HEK293 (cell line): Measurements from ENCODE around the gene ADD2.

Source experiments
- CTCF ChIA-PET: fragments of 350-600 bp; formaldehyde crosslinking; extraction: SDS; loops from one replicate; lab custom pipeline; 2021; ENCODE audit warnings: antibody characterized with exemption; lab: Yijun Ruan, JAX
- POLR2A ChIA-PET: fragments of 300-600 bp; formaldehyde crosslinking; extraction: SDS; loops from one replicate; lab custom pipeline; 2020; ENCODE audit warnings: antibody characterized with exemption, inconsistent platforms; lab: Yijun Ruan, JAX
- H3K27ac ChIP-seq: fragments of 200-500 bp; sonication (Bioruptor generic); 2 replicates; pipeline ENCODE4 v1.5.1; 2014; ENCODE audit warnings: low read depth, low read length, control low read depth, inconsistent platforms; ENCODE audit errors: extremely low read depth
- H3K36me3 ChIP-seq, 2 experiments: fragments of 200-500 bp in 1 of 2; sonication (Bioruptor generic) in 1 of 2; 1 replicate in 1 of 2; 2 replicates in 1 of 2; pipeline ENCODE4 v1.5.1; 2014 to 2017; ENCODE audit warnings: inconsistent platforms in 2 of 2, low read length in 2 of 2; ENCODE audit not compliant: control insufficient read depth in 2 of 2, insufficient read depth in 1 of 2
- H3K4me1 ChIP-seq: fragments of 200-500 bp; sonication (Bioruptor generic); 2 replicates; pipeline ENCODE4 v1.5.1; 2014; ENCODE audit warnings: mild to moderate bottlenecking, low read length, inconsistent platforms; ENCODE audit not compliant: control insufficient read depth, insufficient read depth
- H3K4me3 ChIP-seq: 2 replicates; pipeline ENCODE4 v1.5.1; 2011; ENCODE audit warnings: low read depth, mild to moderate bottlenecking, control low read depth, low read length, moderate library complexity
- H3K9me3 ChIP-seq: fragments of 200-500 bp; sonication (Bioruptor generic); 2 replicates; pipeline ENCODE4 v1.5.1; 2014; ENCODE audit warnings: low read depth, low read length, inconsistent platforms; ENCODE audit not compliant: control insufficient read depth, insufficient read depth
- GFI1B ChIP-seq: fragments of 450-650 bp; formaldehyde crosslinking; IDR thresholded peaks from 2 replicates; pipeline ENCODE4 v1.5.1; 2016; ENCODE audit warnings: missing biosample characterization, missing genetic modification characterization
- PRDM1 ChIP-seq: fragments of 450-650 bp; formaldehyde crosslinking; IDR thresholded peaks from 2 replicates; pipeline ENCODE4; 2016; ENCODE audit warnings: missing biosample characterization, missing genetic modification characterization
- REPIN1 ChIP-seq: fragments of 450-650 bp; formaldehyde crosslinking; IDR thresholded peaks from 2 replicates; pipeline ENCODE4 v1.5.1; 2017; ENCODE audit warnings: missing biosample characterization, missing genetic modification characterization, low read depth
- SP3 ChIP-seq: fragments of 450-650 bp; formaldehyde crosslinking; IDR thresholded peaks from 2 replicates; pipeline ENCODE4 v1.5.1; 2016; ENCODE audit warnings: missing biosample characterization, missing genetic modification characterization
- TCF7L2 ChIP-seq: IDR thresholded peaks from 2 replicates; pipeline ENCODE4 v1.6.1; 2011; ENCODE audit warnings: low read depth, mild to moderate bottlenecking, inconsistent platforms, low read length, moderate library complexity, borderline replicate concordance
- ZBTB17 ChIP-seq: fragments of 450-650 bp; formaldehyde crosslinking; IDR thresholded peaks from 2 replicates; pipeline ENCODE4 v1.5.1; 2016; ENCODE audit warnings: missing biosample characterization, missing genetic modification characterization
- ZBTB7A ChIP-seq: fragments of 450-650 bp; formaldehyde crosslinking; IDR thresholded peaks from 2 replicates; pipeline ENCODE4 v1.5.1; 2016; ENCODE audit warnings: low read depth, missing biosample characterization, missing genetic modification characterization
- ZNF2 ChIP-seq: fragments of 450-650 bp; formaldehyde crosslinking; IDR thresholded peaks from 2 replicates; pipeline ENCODE4 v1.5.1; 2016; ENCODE audit warnings: missing biosample characterization, missing genetic modification characterization
- ZNF473 ChIP-seq: fragments of 450-650 bp; formaldehyde crosslinking; IDR thresholded peaks from 2 replicates; pipeline ENCODE4 v1.5.1; 2017; ENCODE audit warnings: missing biosample characterization, missing genetic modification characterization
- ZNF501 ChIP-seq: fragments of 450-650 bp; formaldehyde crosslinking; IDR thresholded peaks from 2 replicates; pipeline ENCODE4 v1.5.1; 2016; ENCODE audit warnings: missing biosample characterization, missing genetic modification characterization
- ZNF529 ChIP-seq: fragments of 450-650 bp; formaldehyde crosslinking; IDR thresholded peaks from 2 replicates; pipeline ENCODE4 v1.5.1; 2017; ENCODE audit warnings: missing genetic modification characterization, missing biosample characterization; ENCODE audit not compliant: insufficient replicate concordance
- ZNF530 ChIP-seq: fragments of 450-650 bp; formaldehyde crosslinking; IDR thresholded peaks from 2 replicates; pipeline ENCODE4 v1.5.1; 2016; ENCODE audit warnings: low read depth, missing biosample characterization, missing genetic modification characterization
- ZNF549 ChIP-seq: fragments of 450-650 bp; IDR thresholded peaks from 2 replicates; pipeline ENCODE4 v1.5.1; 2018; ENCODE audit warnings: missing biosample characterization, missing genetic modification characterization, mild to moderate bottlenecking, inconsistent platforms, moderate library complexity
- ZNF558 ChIP-seq: fragments of 450-650 bp; formaldehyde crosslinking; IDR thresholded peaks from 2 replicates; pipeline ENCODE4 v1.5.1; 2016; ENCODE audit warnings: missing biosample characterization, missing genetic modification characterization
- ZNF610 ChIP-seq: fragments of 450-650 bp; formaldehyde crosslinking; IDR thresholded peaks from 2 replicates; pipeline ENCODE4 v1.5.1; 2016; ENCODE audit warnings: missing biosample characterization, missing genetic modification characterization, borderline replicate concordance
- ZNF621 ChIP-seq: fragments of 450-650 bp; formaldehyde crosslinking; IDR thresholded peaks from 2 replicates; pipeline ENCODE4 v1.5.1; 2017; ENCODE audit warnings: missing biosample characterization, missing genetic modification characterization
- ZNF658 ChIP-seq: fragments of 450-650 bp; formaldehyde crosslinking; IDR thresholded peaks from 2 replicates; pipeline ENCODE4; 2016; ENCODE audit warnings: missing biosample characterization, missing genetic modification characterization
- ZNF660 ChIP-seq: fragments of 450-650 bp; IDR thresholded peaks from 2 replicates; pipeline ENCODE4 v1.5.1; 2018; ENCODE audit warnings: missing biosample characterization, mild to moderate bottlenecking, missing genetic modification characterization
- ZNF677 ChIP-seq: fragments of 450-650 bp; IDR thresholded peaks from 2 replicates; pipeline ENCODE4 v1.5.0; 2018; ENCODE audit warnings: missing biosample characterization, mild to moderate bottlenecking, missing genetic modification characterization, moderate library complexity
- ZNF777 ChIP-seq: fragments of 450-650 bp; formaldehyde crosslinking; IDR thresholded peaks from 2 replicates; pipeline ENCODE4 v1.5.1; 2017; ENCODE audit warnings: missing biosample characterization, missing genetic modification characterization, borderline replicate concordance
- ZSCAN30 ChIP-seq: fragments of 450-650 bp; IDR thresholded peaks from 2 replicates; pipeline ENCODE4 v1.5.1; 2018; ENCODE audit warnings: missing biosample characterization, mild to moderate bottlenecking, missing genetic modification characterization, moderate library complexity
- TF ChIP-seq, protein P1 (sequence below): fragments of 450-650 bp; formaldehyde crosslinking; IDR thresholded peaks from 2 replicates; pipeline ENCODE4 v1.5.1; 2016; ENCODE audit warnings: missing biosample characterization, missing genetic modification characterization
- TF ChIP-seq, protein P2 (sequence below): fragments of 450-650 bp; formaldehyde crosslinking; IDR thresholded peaks from 2 replicates; pipeline ENCODE4 v1.5.1; 2016; ENCODE audit warnings: missing biosample characterization, missing genetic modification characterization
- TF ChIP-seq, protein P3 (sequence below): fragments of 450-650 bp; formaldehyde crosslinking; IDR thresholded peaks from 2 replicates; pipeline ENCODE4 v1.5.1; 2017; ENCODE audit warnings: missing biosample characterization, missing genetic modification characterization

ADD2 gene

DNA sequence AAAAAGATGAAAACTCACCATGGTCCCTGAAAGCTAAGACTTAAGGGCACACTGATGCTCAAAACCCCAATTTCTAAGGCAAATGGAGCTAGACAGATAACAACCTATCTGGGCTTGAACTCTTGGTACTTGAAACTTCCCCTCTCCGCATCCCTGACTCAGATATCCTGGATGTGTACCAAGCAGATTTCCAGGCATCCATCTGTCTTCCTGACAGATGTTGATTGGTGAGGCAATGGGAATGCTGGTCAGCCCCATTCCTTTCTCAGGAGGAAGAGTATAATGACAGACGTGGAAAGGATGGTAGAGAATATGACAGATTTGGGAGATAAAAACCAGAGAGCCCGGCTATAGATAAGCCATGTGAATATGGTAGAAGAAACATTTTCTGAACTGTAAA, 69.2 kb downstream of the ADD2 start:
- Histone ChIP-seq H3K4me1 (no peaks in the 10 kb centered on the region), H3K36me3 (peaks cover 0 to 19% of the 10 kb centered on the region in 2 experiments; a peak in 1 of 3 replicates), H3K9me3 (no peaks in the 10 kb centered on the region), H3K27ac (no peak overlapping the region), H3K4me3 (no peak overlapping the region)
- TF ChIP-seq REPIN1 (tag by site-specific recombination) (no peak), ZNF677 (tag by site-specific recombination) (no peak), ZNF2 (tag by site-specific recombination) (no peak), ZSCAN30 (tag by site-specific recombination) (no peak), ZNF660 (tag by site-specific recombination) (no peak), ZNF529 (no peak), ZBTB7A (tag by site-specific recombination) (no peak), ZNF777 (tag by site-specific recombination) (no peak), ZNF610 (tag by site-specific recombination) (no peak), ZNF501 (tag by site-specific recombination) (no peak), ZBTB17 (tag by site-specific recombination) (no peak), ZNF621 (no peak), TCF7L2 (no peak)
- CTCF ChIA-PET, result interaction anchor here (0.6 to 0.8 kb wide), 2 partner anchors 12 to 106 kb away, joined by 5 to 6 read pairs; no protein-coding TSS in a partner anchor
- POLR2A ChIA-PET, result no interaction called here

DNA sequence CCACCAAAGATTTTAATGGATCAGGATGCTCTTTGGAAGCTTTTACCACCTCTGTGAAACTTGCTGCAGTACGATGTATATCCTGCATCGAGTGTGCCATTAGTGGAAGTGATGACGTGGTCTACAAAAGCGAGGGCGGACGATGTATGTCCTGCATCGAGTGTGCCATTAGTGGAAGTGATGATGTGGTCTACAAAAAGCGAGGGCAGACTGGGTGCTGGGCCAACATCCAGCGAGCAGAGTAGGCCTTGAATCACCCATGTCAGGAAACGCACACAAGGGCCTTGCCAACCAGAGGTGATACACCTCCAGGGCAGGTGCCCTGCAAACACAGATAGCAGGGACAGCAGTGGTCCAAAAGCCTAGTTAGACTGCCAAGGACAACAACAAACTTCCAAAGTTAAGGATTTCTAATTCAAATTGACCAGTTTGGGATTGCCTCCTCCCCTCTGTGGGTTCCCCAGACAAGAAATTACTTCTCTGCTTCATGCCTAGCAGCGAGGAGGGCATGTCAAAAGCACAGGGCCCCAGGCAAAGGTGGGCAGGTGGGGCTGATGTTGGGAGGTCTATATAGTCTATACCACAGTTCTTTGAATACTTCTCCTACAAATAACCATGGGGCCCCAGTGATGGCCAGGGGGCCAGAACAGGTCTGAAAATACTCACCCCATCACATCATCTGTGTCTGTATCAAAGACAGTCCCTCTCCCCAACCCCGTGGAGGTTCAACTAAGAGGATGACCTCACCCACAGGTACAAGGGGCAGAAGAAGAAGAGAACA, 70.2 kb downstream of the ADD2 start:
- H3K27ac ChIP-seq, result no peak overlapping the region
- H3K4me3 ChIP-seq, result no peak overlapping the region
- H3K36me3 ChIP-seq, result peaks cover 0 to 25% of the 10 kb centered on the region in 2 experiments; a peak in 1 of 3 replicates
- POLR2A ChIA-PET, result no interaction called here
- H3K9me3 ChIP-seq, result no peaks in the 10 kb centered on the region
- no peak for TF ChIP-seq ZNF658 (tag by site-specific recombination)
- TF ChIP-seq, protein P1, sequence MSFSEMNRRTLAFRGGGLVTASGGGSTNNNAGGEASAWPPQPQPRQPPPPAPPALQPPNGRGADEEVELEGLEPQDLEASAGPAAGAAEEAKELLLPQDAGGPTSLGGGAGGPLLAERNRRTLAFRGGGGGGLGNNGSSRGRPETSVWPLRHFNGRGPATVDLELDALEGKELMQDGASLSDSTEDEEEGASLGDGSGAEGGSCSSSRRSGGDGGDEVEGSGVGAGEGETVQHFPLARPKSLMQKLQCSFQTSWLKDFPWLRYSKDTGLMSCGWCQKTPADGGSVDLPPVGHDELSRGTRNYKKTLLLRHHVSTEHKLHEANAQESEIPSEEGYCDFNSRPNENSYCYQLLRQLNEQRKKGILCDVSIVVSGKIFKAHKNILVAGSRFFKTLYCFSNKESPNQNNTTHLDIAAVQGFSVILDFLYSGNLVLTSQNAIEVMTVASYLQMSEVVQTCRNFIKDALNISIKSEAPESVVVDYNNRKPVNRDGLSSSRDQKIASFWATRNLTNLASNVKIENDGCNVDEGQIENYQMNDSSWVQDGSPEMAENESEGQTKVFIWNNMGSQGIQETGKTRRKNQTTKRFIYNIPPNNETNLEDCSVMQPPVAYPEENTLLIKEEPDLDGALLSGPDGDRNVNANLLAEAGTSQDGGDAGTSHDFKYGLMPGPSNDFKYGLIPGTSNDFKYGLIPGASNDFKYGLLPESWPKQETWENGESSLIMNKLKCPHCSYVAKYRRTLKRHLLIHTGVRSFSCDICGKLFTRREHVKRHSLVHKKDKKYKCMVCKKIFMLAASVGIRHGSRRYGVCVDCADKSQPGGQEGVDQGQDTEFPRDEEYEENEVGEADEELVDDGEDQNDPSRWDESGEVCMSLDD (tag by site-specific recombination), result no peak
- no peak for TF ChIP-seq SP3 (tag by site-specific recombination)
- H3K4me1 ChIP-seq, result no peaks in the 10 kb centered on the region
- CTCF ChIA-PET, result interaction anchor here (0.6 to 0.7 kb wide), 2 partner anchors 107 to 627 kb away, joined by 3 to 6 read pairs; no protein-coding TSS in a partner anchor

DNA sequence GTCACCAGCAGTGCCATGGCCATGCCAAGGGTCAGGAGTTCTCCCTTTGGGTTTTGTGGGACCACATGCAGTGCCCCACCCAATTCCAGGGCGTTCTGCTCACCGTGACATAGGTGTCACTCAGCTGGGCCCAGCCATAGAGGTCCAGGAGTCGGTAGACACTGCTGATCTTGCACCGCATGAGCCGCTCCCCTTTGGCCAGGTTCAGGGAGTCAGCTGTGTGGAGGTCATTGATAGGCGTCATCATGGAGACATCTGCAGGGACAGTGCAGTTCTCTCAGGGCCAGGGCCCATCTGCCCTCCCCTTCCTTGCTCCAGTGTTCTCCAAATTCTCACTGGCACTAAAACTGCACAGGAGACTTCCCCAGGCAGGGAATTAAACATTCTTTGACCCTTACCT, 71.9 kb downstream of the ADD2 start:
- Histone ChIP-seq H3K4me1 (no peaks in the 10 kb centered on the region), H3K36me3 (peaks cover 0 to 39% of the 10 kb centered on the region in 2 experiments; a peak in 1 of 3 replicates), H3K9me3 (no peaks in the 10 kb centered on the region), H3K27ac (no peak overlapping the region), H3K4me3 (no peak overlapping the region)
- POLR2A ChIA-PET, result no interaction called here
- CTCF ChIA-PET, result interaction anchor here (0.6 to 0.7 kb wide), 3 partner anchors 16 to 1111 kb away, joined by 3 to 4 read pairs (median 3); no protein-coding TSS in a partner anchor
- TF ChIP-seq ZNF549 (tag by site-specific recombination), result no peak
- no peak for TF ChIP-seq ZNF530 (tag by site-specific recombination)
- no peak for TF ChIP-seq GFI1B (tag by site-specific recombination)
- TF ChIP-seq, protein P2, sequence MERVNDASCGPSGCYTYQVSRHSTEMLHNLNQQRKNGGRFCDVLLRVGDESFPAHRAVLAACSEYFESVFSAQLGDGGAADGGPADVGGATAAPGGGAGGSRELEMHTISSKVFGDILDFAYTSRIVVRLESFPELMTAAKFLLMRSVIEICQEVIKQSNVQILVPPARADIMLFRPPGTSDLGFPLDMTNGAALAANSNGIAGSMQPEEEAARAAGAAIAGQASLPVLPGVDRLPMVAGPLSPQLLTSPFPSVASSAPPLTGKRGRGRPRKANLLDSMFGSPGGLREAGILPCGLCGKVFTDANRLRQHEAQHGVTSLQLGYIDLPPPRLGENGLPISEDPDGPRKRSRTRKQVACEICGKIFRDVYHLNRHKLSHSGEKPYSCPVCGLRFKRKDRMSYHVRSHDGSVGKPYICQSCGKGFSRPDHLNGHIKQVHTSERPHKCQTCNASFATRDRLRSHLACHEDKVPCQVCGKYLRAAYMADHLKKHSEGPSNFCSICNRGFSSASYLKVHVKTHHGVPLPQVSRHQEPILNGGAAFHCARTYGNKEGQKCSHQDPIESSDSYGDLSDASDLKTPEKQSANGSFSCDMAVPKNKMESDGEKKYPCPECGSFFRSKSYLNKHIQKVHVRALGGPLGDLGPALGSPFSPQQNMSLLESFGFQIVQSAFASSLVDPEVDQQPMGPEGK (tag by site-specific recombination), result no peak
- TF ChIP-seq ZNF558 (tag by site-specific recombination), result no peak
- TF ChIP-seq ZNF473 (tag by site-specific recombination), result no peak
- TF ChIP-seq, protein P3, sequence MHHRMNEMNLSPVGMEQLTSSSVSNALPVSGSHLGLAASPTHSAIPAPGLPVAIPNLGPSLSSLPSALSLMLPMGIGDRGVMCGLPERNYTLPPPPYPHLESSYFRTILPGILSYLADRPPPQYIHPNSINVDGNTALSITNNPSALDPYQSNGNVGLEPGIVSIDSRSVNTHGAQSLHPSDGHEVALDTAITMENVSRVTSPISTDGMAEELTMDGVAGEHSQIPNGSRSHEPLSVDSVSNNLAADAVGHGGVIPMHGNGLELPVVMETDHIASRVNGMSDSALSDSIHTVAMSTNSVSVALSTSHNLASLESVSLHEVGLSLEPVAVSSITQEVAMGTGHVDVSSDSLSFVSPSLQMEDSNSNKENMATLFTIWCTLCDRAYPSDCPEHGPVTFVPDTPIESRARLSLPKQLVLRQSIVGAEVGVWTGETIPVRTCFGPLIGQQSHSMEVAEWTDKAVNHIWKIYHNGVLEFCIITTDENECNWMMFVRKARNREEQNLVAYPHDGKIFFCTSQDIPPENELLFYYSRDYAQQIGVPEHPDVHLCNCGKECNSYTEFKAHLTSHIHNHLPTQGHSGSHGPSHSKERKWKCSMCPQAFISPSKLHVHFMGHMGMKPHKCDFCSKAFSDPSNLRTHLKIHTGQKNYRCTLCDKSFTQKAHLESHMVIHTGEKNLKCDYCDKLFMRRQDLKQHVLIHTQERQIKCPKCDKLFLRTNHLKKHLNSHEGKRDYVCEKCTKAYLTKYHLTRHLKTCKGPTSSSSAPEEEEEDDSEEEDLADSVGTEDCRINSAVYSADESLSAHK (tag by site-specific recombination), result no peak
- no peak for TF ChIP-seq PRDM1 (tag by site-specific recombination)
